Ovary (tissue), 9 donors: ENCODE data around the gene PLCB1. TPM values are rescaled to one million over a fixed set of nuclear protein-coding genes. Genes with fewer than 3 reads are reported as not detected.

Experiments used
- DNase-seq, 5 donors: peaks; one replicate each; pipeline ENCODE4 v3.0.0-alpha.2; 2019 to 2020
- H3K27ac ChIP-seq, 2 donors: fragments of 200-600 bp; one replicate each; pipeline versions ENCODE4 v1.5.1 to v1.8.0; 2019 to 2022
- H3K27me3 ChIP-seq: fragments of 200-600 bp; one replicate; pipeline ENCODE4 v1.8.0; 2022
- H3K36me3 ChIP-seq: fragments of 200-600 bp; sonication (generic); one replicate; pipeline ENCODE4 v1.5.1; 2019
- H3K4me1 ChIP-seq: one replicate; pipeline ENCODE4 v1.8.1; 2013; ENCODE audit warnings: mild to moderate bottlenecking, moderate library complexity; ENCODE audit not compliant: insufficient read depth
- H3K4me3 ChIP-seq: fragments of 200-600 bp; sonication (generic); one replicate; pipeline ENCODE4 v1.5.1; 2017
- H3K9me3 ChIP-seq, 2 donors: fragments of 200-600 bp in 1 of 2; sonication (generic) in 1 of 2; one replicate each; pipeline versions ENCODE4 v1.5.1 to v1.8.1; 2013 to 2019; ENCODE audit warnings: mild to moderate bottlenecking in 1 of 2, moderate library complexity in 1 of 2
- EP300 ChIP-seq: sonication (generic); formaldehyde crosslinking; IDR thresholded peaks from one replicate; pipeline ENCODE4 v1.6.1; 2017; ENCODE audit warnings: antibody characterized with exemption
- POLR2A ChIP-seq: fragments of 450-650 bp; IDR thresholded peaks from one replicate; pipeline ENCODE4 v1.6.1; 2017; ENCODE audit warnings: antibody characterized with exemption, mild to moderate bottlenecking, moderate library complexity
- WGBS, 3 donors: extraction: QIAGEN DNeasy Blood & Tissue Kit in 1 of 3; methylation state at CpG; one replicate each; pipeline versions ENCODE4 v1.1.5 to v1.1.7; 2013 to 2017; 5-methylcytosine and 5-hydroxymethylcytosine counted together
- intact Hi-C, 4 donors: fragments of 100-400 bp; cut with DNase I; formaldehyde crosslinking; loops; one replicate each; pipeline versions ENCODE4 v1.11.0 to v1.15.1; 2022 to 2023
- polyA plus RNA-seq, 2 donors: library from polyadenylated mRNA; stranded (reverse); fragments of 200-250 nt in 1 of 2; fragments of 350-450 nt in 1 of 2; fragmentation: Illumina TruSeq in 1 of 2; extraction: RNeasy Lipid Tissue Mini Kit (QIAGEN cat#74804) in 1 of 2; gene quantifications; one replicate each; pipeline ENCODE4 v1.2.3, GENCODE V29; 2013 to 2014
- total RNA-seq, 7 donors: library from RNA; depleted of rRNA in 2 of 7; stranded (reverse); fragments of >200 nt in 2 of 7; fragmentation: NEBNext Ultra II Directional in 3 of 7; extraction: Animal tissue kit (Norgen Biotek cat#: 25700) in 3 of 7; gene quantifications; one replicate each; pipeline versions ENCODE4 v1.1.0 to v1.2.4, GENCODE V29; 2016 to 2023
- TF ChIP-seq, protein P1 (sequence below), 3 donors: fragments of 450-650 bp in 2 of 3; fragments of 200-600 bp in 1 of 3; IDR thresholded peaks; one replicate each; pipeline versions ENCODE4 v1.5.1 to v1.8.0; 2016 to 2022; ENCODE audit warnings: antibody characterized with exemption in 3 of 3, mild to moderate bottlenecking in 1 of 3
- donor health status: DM: no; HTN: no; CAD: no; lungs with moderate emphysema.
- donor health status: DM: no; HTN: no; CAD: no.
- donor health status: Bipolar disorder and iron deficiency.
- donor health status: DM: yes; HTN: yes; CAD: no.
- donor health status: DM: no; HTN: no; CAD: no.
- donor health status: DM: yes; HTN: yes; CAD: no.

PLCB1 gene
- total and polyA plus RNA-seq, 9 donors = 2.9 to 29.5 (median 9.0) TPM

DNA sequence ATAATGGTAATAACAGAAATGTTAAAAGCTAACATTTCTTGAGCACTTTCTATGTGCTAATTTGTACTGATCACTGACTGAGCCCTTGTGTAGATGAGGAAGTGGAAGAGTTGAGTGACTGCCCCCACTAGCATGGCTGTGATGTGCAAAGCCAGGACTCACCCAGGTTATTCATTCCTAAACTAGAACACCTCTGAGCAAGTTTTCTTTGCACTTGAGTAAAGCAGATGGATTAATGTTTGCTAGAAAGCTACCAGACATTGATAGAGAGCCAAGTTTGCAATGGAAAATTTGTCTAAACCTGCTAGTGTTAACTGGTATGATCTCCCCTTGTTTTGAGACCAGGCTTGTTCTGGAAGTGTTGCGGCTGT, 469.5 kb downstream of the PLCB1 start:
- no peaks in the 10 kb centered on the region for H3K27me3 ChIP-seq
- intact Hi-C loops = no loop called here
- WGBS, 3 donors = 95 to 100% (median 100%) methylated on average over 1 of the region's 1 CpG
- peaks cover 1% of the 10 kb centered on the region for H3K4me1 ChIP-seq
- H3K27ac ChIP-seq = no peak overlapping the region
- H3K4me3 ChIP-seq = no peak overlapping the region
- H3K36me3 ChIP-seq = no peaks in the 10 kb centered on the region
- TF ChIP-seq EP300 = no peak
- TF ChIP-seq POLR2A = no peak
- TF ChIP-seq, protein P1, sequence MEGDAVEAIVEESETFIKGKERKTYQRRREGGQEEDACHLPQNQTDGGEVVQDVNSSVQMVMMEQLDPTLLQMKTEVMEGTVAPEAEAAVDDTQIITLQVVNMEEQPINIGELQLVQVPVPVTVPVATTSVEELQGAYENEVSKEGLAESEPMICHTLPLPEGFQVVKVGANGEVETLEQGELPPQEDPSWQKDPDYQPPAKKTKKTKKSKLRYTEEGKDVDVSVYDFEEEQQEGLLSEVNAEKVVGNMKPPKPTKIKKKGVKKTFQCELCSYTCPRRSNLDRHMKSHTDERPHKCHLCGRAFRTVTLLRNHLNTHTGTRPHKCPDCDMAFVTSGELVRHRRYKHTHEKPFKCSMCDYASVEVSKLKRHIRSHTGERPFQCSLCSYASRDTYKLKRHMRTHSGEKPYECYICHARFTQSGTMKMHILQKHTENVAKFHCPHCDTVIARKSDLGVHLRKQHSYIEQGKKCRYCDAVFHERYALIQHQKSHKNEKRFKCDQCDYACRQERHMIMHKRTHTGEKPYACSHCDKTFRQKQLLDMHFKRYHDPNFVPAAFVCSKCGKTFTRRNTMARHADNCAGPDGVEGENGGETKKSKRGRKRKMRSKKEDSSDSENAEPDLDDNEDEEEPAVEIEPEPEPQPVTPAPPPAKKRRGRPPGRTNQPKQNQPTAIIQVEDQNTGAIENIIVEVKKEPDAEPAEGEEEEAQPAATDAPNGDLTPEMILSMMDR (IDR thresholded peaks at IDR 0.05) = no peak
- no peak for DNase-seq
- no peaks in the 10 kb centered on the region for H3K9me3 ChIP-seq

DNA sequence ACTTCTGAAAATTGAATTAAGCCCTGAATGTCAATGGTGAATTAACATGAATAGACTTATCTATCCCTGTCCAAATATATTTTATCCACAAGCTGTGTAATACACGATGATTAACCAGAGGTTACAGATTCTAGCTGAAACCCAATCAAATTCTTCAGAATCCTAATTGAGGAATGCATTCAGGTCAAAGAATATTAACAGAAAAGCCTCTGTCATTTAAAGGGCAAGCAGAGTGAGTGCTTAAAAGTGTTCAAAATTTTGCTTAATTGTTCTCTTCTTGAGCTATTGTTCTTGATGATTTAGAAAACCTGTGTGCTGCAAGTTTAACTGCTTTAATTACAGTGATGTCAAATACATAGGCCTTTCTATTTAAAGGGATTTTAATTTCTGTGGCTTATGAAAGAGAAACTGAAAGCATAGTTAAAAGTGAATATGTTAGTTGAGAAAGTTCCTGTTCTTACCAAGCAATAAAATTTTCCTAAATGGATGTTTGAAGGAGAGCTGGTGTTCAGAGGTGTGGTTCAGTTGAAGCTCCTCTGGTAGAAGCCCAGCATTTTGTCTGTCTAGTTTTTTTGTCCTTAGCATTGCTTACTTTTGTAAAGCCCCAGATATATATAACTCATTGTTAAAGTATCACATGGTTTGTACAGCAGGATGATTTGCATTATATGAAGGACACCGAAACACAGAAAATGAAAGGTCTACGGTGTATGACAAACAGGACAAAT, 470.5 kb downstream of the PLCB1 start:
- intact Hi-C loops = no loop called here
- DNase-seq = no peak
- H3K4me1 ChIP-seq = peaks cover 1% of the 10 kb centered on the region
- WGBS, 3 donors = 37 to 51% (median 41%) methylated on average over 3 of the region's 3 CpGs
- H3K27me3 ChIP-seq = no peaks in the 10 kb centered on the region
- H3K4me3 ChIP-seq = no peak overlapping the region
- no peaks in the 10 kb centered on the region for H3K36me3 ChIP-seq
- H3K27ac ChIP-seq = no peak overlapping the region
- H3K9me3 ChIP-seq = no peaks in the 10 kb centered on the region
- TF ChIP-seq, protein P1 (IDR thresholded peaks at IDR 0.05) = no peak
- TF ChIP-seq POLR2A (no peak), EP300 (no peak)

DNA sequence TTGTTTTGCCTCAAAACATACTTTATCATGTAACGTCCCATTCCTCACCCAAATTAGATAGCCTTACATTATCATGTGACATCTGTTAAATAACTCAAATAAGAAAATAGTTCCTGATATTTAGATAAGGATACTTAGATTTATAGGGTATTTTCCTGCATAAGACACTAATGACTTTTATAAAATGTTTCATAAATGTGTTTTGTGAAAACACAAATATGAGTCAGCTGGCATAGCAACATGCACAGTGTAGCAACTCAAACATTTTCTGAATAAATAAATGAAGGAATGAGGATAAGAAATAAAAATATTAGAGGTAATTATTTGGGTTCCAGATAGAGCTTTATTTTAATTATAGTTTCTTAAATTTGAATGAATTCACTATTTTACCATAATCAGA, 476.4 kb downstream of the PLCB1 start:
- Histone ChIP-seq H3K4me1 (peaks cover under 1% of the 10 kb centered on the region), H3K27me3 (no peaks in the 10 kb centered on the region), H3K27ac (no peak overlapping the region), H3K36me3 (no peaks in the 10 kb centered on the region), H3K9me3 (no peaks in the 10 kb centered on the region), H3K4me3 (no peak overlapping the region)
- 47 to 53% (median 51%) methylated on average over 1 of the region's 1 CpG for WGBS, 3 donors
- DNase-seq = no peak
- TF ChIP-seq, protein P1 (IDR thresholded peaks at IDR 0.05) = no peak
- TF ChIP-seq POLR2A (no peak), EP300 (no peak)
- intact Hi-C loops = no loop called here

DNA sequence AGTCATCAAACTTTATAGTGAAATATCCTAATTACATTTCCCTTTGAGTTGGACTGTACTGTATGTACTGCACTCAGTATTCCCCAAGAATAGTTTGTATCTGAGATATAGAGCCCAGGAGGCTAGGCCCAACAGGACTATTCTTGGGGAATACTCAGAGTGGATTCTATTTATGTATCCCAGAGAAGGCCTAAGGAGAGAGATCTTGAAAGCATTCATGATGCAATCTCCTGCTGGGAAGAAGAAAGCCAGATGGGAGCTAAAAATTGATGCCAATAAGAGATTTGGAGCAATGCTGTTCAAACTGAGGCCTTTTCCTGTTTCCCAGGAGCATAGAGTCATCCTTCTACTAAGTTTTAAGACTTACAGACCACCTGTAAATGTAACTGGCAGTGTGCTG, 484.7 kb downstream of the PLCB1 start:
- Histone ChIP-seq H3K4me3 (no peak overlapping the region), H3K36me3 (no peaks in the 10 kb centered on the region), H3K27me3 (no peaks in the 10 kb centered on the region), H3K4me1 (no peaks in the 10 kb centered on the region), H3K27ac (no peak overlapping the region), H3K9me3 (no peaks in the 10 kb centered on the region)
- intact Hi-C loops = no loop called here
- no peak for DNase-seq
- TF ChIP-seq, protein P1 (IDR thresholded peaks at IDR 0.05) = no peak
- TF ChIP-seq POLR2A (no peak), EP300 (no peak)
